Measurements from ENCODE around the gene ACOT7. TPM values are rescaled to one million over a fixed set of nuclear protein-coding genes. Genes with fewer than 3 reads are reported as not detected.
A peak's percentile ranks its signal among the peaks of the same experiment; 100 is the strongest.

Gene ACOT7
- total RNA-seq, 4 donors from 2014 or later, result 5.6 to 55.0 (median 31.0) TPM

DNA sequence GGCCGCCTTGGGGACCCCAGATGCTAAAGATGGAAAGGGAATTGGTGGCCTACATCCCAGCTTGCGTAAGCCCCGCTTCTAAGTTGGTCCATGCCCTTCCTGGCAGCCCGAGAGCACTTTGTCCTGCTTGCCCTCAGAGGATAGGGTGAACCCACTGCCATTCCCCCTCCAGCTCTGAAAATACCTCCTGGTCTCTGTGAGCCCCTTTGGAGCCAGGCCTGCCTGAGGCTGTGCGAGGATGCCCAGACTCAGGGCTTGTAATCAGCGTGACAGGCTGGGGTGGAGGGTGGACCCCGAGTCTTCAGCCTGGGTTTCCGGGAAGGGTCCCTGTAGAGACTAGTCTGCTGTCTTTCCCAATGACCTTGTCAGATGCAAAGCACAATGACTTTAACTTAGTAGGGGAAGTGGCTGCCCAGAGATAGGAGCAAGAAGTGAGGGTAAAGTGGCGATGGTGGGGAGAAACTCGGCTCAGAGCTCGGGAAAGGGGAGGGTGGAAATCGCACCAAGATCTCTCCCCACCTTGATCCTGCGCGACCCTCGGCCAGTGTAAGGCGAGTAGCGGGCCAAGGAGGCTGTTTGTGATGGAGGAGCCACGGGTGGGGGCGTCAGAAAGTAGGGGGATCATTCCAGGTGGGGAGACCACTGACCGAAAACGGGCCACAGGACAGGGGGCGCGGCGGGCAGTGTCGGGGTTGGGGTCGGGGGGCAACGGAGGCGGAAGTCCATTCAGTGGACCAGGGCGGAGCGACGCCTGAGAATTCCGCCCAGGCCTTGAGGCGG, 152.3 kb downstream of the ACOT7 start:
- WGBS, 2 donors (ENCODE audit: low coverage in 1 of 2), result 37 to 47% methylated on average over 3 to 30 of the region's 33 CpGs
- in situ Hi-C loops (cut with MboI; ENCODE audit: low pct_ligation_motif_present in 1 of 4, low pct_unique_long_range_greater_than_20kb in 1 of 4, low sequenced_read_pairs in 3 of 4), result loop anchor here in 2 of 4 donors (10.0 to 25.0 kb wide), 2 partner anchors 104 to 171 kb away; partner anchors contain the start of genes ESPN (in 1 of the 2) and HES2 (in 1 of the 2)
- peaks cover 78% of the 10 kb centered on the region for H3K27me3 ChIP-seq
- no peak overlapping the region for H3K27ac ChIP-seq
- DNase-seq, result no peak
- no peaks in the 10 kb centered on the region for H3K36me3 ChIP-seq
- no peak for TF ChIP-seq POLR2AphosphoS5 (IDR thresholded peaks at IDR 0.05)
- no peak for TF ChIP-seq POLR2A (IDR thresholded peaks at IDR 0.05)
- TF ChIP-seq, protein P1, sequence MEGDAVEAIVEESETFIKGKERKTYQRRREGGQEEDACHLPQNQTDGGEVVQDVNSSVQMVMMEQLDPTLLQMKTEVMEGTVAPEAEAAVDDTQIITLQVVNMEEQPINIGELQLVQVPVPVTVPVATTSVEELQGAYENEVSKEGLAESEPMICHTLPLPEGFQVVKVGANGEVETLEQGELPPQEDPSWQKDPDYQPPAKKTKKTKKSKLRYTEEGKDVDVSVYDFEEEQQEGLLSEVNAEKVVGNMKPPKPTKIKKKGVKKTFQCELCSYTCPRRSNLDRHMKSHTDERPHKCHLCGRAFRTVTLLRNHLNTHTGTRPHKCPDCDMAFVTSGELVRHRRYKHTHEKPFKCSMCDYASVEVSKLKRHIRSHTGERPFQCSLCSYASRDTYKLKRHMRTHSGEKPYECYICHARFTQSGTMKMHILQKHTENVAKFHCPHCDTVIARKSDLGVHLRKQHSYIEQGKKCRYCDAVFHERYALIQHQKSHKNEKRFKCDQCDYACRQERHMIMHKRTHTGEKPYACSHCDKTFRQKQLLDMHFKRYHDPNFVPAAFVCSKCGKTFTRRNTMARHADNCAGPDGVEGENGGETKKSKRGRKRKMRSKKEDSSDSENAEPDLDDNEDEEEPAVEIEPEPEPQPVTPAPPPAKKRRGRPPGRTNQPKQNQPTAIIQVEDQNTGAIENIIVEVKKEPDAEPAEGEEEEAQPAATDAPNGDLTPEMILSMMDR (IDR thresholded peaks at IDR 0.05), result no peak
- no peak for TF ChIP-seq EP300 (IDR thresholded peaks at IDR 0.05; ENCODE audit: low read depth)
- no peaks in the 10 kb centered on the region for H3K9me3 ChIP-seq
- intact Hi-C loops (cut with DNase I; ENCODE audit: low total_unique reads), result no loop called here
- H3K4me3 ChIP-seq, result peak overlapping the region in 1 of 4 donors; percentile 25
- peaks cover 16 to 27% (median 22%) of the 10 kb centered on the region in 4 donors for H3K4me1 ChIP-seq

DNA sequence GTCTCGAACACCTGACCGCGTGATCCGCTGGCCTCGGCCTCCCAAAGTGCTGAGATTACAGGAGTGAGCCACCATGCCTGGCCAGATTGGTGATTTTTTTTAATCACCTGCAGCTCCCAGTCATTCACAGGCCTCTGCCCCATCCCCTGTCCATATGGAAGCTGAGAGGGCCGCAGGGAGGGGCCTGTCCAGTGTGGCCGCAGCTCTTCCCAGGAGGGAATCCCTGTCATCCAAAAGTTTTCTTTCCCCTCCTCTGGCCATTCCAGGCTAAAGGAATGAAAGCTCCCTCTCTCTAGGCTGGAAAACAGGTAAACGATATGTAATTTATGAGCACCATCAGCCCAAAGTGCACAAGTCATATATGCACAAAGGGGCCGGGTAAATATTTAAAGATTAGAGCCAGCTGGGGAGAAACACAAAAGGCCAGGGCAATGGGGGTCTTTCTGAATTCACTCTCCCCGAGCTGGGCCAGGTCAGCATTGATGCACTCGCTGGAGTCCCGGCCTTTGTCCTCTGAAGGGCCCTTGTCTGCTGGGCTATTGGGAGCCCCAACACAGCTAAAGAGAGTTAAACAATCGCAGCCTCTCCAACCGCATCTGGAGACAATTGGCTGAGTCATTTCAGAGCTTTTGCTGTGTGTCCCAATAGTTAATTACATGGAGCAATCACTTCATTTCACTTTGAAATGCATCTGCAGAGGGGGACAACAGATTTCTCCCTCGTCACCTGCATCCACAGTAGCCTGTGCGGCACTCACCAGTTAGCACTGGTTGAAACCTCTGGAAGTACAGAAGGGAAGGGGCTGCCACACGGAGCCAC, 153.4 kb downstream of the ACOT7 start:
- intact Hi-C loops (cut with DNase I; ENCODE audit: low total_unique reads), result no loop called here
- in situ Hi-C loops (cut with MboI; ENCODE audit: low pct_ligation_motif_present in 1 of 4, low pct_unique_long_range_greater_than_20kb in 1 of 4, low sequenced_read_pairs in 3 of 4), result loop anchor here in 2 of 4 donors (10.0 to 25.0 kb wide), 2 partner anchors 105 to 172 kb away; partner anchors contain the start of genes ESPN (in 1 of the 2) and HES2 (in 1 of the 2)
- H3K9me3 ChIP-seq, result no peaks in the 10 kb centered on the region
- peaks cover 5 to 19% (median 13%) of the 10 kb centered on the region in 4 donors for H3K4me1 ChIP-seq
- TF ChIP-seq POLR2A (IDR thresholded peaks at IDR 0.05) (no peak), POLR2AphosphoS5 (IDR thresholded peaks at IDR 0.05) (no peak), EP300 (IDR thresholded peaks at IDR 0.05; ENCODE audit: low read depth) (no peak)
- TF ChIP-seq, protein P1 (IDR thresholded peaks at IDR 0.05), result no peak
- no peaks in the 10 kb centered on the region for H3K36me3 ChIP-seq
- 28 to 51% methylated on average over 2 to 16 of the region's 17 CpGs for WGBS, 2 donors (ENCODE audit: low coverage in 1 of 2)
- no peak overlapping the region for H3K27ac ChIP-seq
- peaks cover 66% of the 10 kb centered on the region for H3K27me3 ChIP-seq
- DNase-seq, result no peak
- H3K4me3 ChIP-seq, result no peak overlapping the region

DNA sequence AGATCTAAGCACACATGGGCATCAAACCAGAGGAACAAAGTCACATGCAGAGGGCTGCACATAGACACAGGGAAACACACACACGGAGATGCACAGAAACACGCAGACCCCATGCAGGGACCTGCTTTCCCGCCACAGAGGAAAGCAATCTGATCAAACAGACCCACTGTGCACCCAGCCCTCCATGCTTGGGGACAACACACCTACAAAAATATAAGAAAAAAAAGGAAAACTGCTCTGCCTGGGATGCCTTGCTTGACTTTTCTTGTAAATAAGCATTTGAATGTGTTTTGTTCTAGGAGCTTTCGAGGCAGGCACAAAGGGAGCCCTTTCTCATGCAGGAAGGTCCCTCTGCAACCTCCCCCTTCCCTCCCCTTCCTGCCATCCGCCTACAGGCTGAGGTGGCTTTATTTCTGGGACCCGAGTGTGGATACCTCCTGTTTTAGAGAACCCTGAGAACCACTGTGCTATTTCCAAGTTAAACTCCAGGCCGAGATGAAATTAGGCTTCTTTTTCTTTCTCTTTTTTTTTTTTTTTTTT, 154.3 kb downstream of the ACOT7 start:
- no peak overlapping the region for H3K27ac ChIP-seq
- 49 to 61% methylated on average over 4 to 7 of the region's 7 CpGs for WGBS, 2 donors (ENCODE audit: low coverage in 1 of 2)
- H3K27me3 ChIP-seq, result peaks cover 59% of the 10 kb centered on the region
- in situ Hi-C loops (cut with MboI; ENCODE audit: low pct_ligation_motif_present in 1 of 4, low pct_unique_long_range_greater_than_20kb in 1 of 4, low sequenced_read_pairs in 3 of 4) (loop anchor here in 1 of 4 donors (25.0 kb wide), 1 partner anchor 173 kb away; the partner anchor contains the start of genes ESPN and HES2), intact Hi-C loops (cut with DNase I; ENCODE audit: low total_unique reads) (no loop called here)
- DNase-seq, result no peak
- no peaks in the 10 kb centered on the region for H3K9me3 ChIP-seq
- peaks cover 12 to 27% (median 19%) of the 10 kb centered on the region in 4 donors for H3K4me1 ChIP-seq
- TF ChIP-seq POLR2A (IDR thresholded peaks at IDR 0.05) (no peak), POLR2AphosphoS5 (IDR thresholded peaks at IDR 0.05) (no peak), EP300 (IDR thresholded peaks at IDR 0.05; ENCODE audit: low read depth) (no peak)
- TF ChIP-seq, protein P1 (IDR thresholded peaks at IDR 0.05), result no peak
- no peaks in the 10 kb centered on the region for H3K36me3 ChIP-seq
- no peak overlapping the region for H3K4me3 ChIP-seq

All from transverse colon (tissue), 4 donors.